Keratinocyte (primary cell): Measurements from ENCODE around the gene CEACAM6. TPM values are rescaled to one million over a fixed set of nuclear protein-coding genes. Genes with fewer than 3 reads are reported as not detected.

Experiments
- DNase-seq: peaks from one replicate; pipeline ENCODE4 v3.0.0-alpha.2; 2011; ENCODE audit warnings: low read depth, missing footprints, low spot score
- FAIRE-seq: peaks from 2 replicates; lab custom pipeline; 2011; peaks lifted over from hg19 to GRCh38; lab: Jason Lieb, UNC
- H2AFZ ChIP-seq: 2 replicates; pipeline ENCODE4 v1.6.0; 2012; ENCODE audit warnings: low read length, control low read depth, inconsistent platforms; ENCODE audit not compliant: control insufficient read depth
- H3K27ac ChIP-seq: 2 replicates; pipeline ENCODE4 v1.5.1; 2011; ENCODE audit warnings: low read length; ENCODE audit not compliant: control insufficient read depth, insufficient read depth
- H3K27me3 ChIP-seq: 3 replicates; pipeline ENCODE4 v1.6.0; 2011; ENCODE audit warnings: low read length; ENCODE audit not compliant: control insufficient read depth, insufficient read depth; ENCODE audit errors: extremely low read depth
- H3K36me3 ChIP-seq, 2 experiments: 2 replicates in 1 of 2; 3 replicates in 1 of 2; pipeline ENCODE4 v1.5.1; 2011; ENCODE audit warnings: low read length in 2 of 2, mild to moderate bottlenecking in 1 of 2; ENCODE audit not compliant: control insufficient read depth in 2 of 2, insufficient read depth in 2 of 2; ENCODE audit errors: extremely low read depth in 1 of 2
- H3K4me1 ChIP-seq: 3 replicates; pipeline ENCODE4 v1.5.1; 2011; ENCODE audit warnings: low read length; ENCODE audit not compliant: control insufficient read depth, insufficient read depth; ENCODE audit errors: extremely low read depth
- H3K4me2 ChIP-seq: 3 replicates; pipeline ENCODE4 v1.6.0; 2011; ENCODE audit warnings: low read depth, low read length; ENCODE audit not compliant: control insufficient read depth, insufficient read depth; ENCODE audit errors: extremely low read depth
- H3K4me3 ChIP-seq, 3 experiments: fragments of 200-600 bp in 1 of 3; sonication (generic) in 1 of 3; 2 replicates in 2 of 3; 3 replicates in 1 of 3; pipeline ENCODE4 v1.5.1; 2011 to 2016; ENCODE audit warnings: low read length in 3 of 3, mild to moderate bottlenecking in 3 of 3, control low read depth in 2 of 3, inconsistent platforms in 1 of 3, low read depth in 1 of 3, mixed read lengths in 1 of 3, mixed run types in 1 of 3, moderate library complexity in 1 of 3; ENCODE audit not compliant: control insufficient read depth in 2 of 3, insufficient read depth in 2 of 3; ENCODE audit errors: extremely low read depth in 1 of 3
- H3K79me2 ChIP-seq: 2 replicates; pipeline ENCODE4 v1.6.0; 2012; ENCODE audit warnings: low read length; ENCODE audit not compliant: control insufficient read depth, insufficient read depth
- H3K9ac ChIP-seq: 3 replicates; pipeline ENCODE4 v1.6.0; 2011; ENCODE audit warnings: low read length; ENCODE audit not compliant: control insufficient read depth, insufficient read depth; ENCODE audit errors: extremely low read depth
- H3K9me1 ChIP-seq: 3 replicates; pipeline ENCODE4 v1.6.0; 2011; ENCODE audit warnings: low read length; ENCODE audit not compliant: control insufficient read depth, insufficient read depth; ENCODE audit errors: extremely low read depth
- H3K9me3 ChIP-seq: 2 replicates; pipeline ENCODE4 v1.5.1; 2012; ENCODE audit warnings: low read depth, low read length; ENCODE audit not compliant: control insufficient read depth
- H4K20me1 ChIP-seq: 3 replicates; pipeline ENCODE4 v1.6.0; 2011; ENCODE audit warnings: low read length; ENCODE audit not compliant: control insufficient read depth, insufficient read depth; ENCODE audit errors: extremely low read depth
- CTCF ChIP-seq, 3 experiments: IDR thresholded peaks in 1 of 3; conservative IDR thresholded peaks in 1 of 3; optimal IDR thresholded peaks in 1 of 3; 2 replicates in 2 of 3; 3 replicates in 1 of 3; pipeline versions ENCODE3 to v1.5.1; 2011; ENCODE audit warnings: low read length in 3 of 3, mild to moderate bottlenecking in 3 of 3, moderate library complexity in 2 of 3, control low read depth in 1 of 3, inconsistent platforms in 1 of 3; ENCODE audit not compliant: insufficient read depth in 2 of 3; ENCODE audit errors: extremely low read depth in 1 of 3
- EZH2 ChIP-seq: IDR thresholded peaks from one replicate; pipeline ENCODE4 v1.6.1; 2012; ENCODE audit warnings: inconsistent platforms, mild to moderate bottlenecking, low read length, moderate library complexity
- dilution Hi-C: fragments of 300-500 bp; cut with MboI; formaldehyde crosslinking; loops from one replicate; pipeline ENCODE4 v1.7.0; 2020; ENCODE audit warnings: low sequenced_read_pairs; ENCODE audit not compliant: extremely low pct_ligation_motif_present
- polyA plus RNA-seq, 5 experiments: library from polyadenylated mRNA; depleted of rRNA in 3 of 5; stranded (reverse) in 3 of 5; stranded (forward) in 1 of 5; unstranded in 1 of 5; fragments of >200 nt; gene quantifications; 1 replicate in 1 of 5; 2 replicates in 3 of 5; 3 replicates in 1 of 5; pipeline versions ENCODE4 v1.2.1 to v1.2.3, GENCODE V29; 2011 to 2012; ENCODE audit warnings: missing spikeins in 2 of 5, low read depth in 1 of 5, low replicate concordance in 1 of 5

The CEACAM6 gene
- polyA plus RNA-seq, 1 donor (not counting 4 experiments of a cell fraction or from before 2014, with no cell fraction given), result 1.00 TPM

- Histone ChIP-seq H3K4me1 (no peaks in the 10 kb centered on the region), H4K20me1 (no peaks in the 10 kb centered on the region), H2AFZ (no peak overlapping the region), H3K9ac (no peak overlapping the region), H3K27me3 (peaks cover 4% of the 10 kb centered on the region), H3K36me3 (no peaks in the 10 kb centered on the region), H3K4me2 (no peak overlapping the region), H3K9me3 (no peaks in the 10 kb centered on the region), H3K4me3 (no peak overlapping the region), H3K79me2 (no peaks in the 10 kb centered on the region), H3K27ac (no peak overlapping the region), H3K9me1 (no peaks in the 10 kb centered on the region)
- dilution Hi-C loops, result no loop called here
- DNase-seq (no peak), FAIRE-seq (no peak)
- TF ChIP-seq EZH2 (no peak), CTCF (optimal IDR thresholded peaks at IDR 0.05 in 1 of 3, IDR thresholded peaks at IDR 0.05 in 1 of 3, conservative IDR thresholded peaks at IDR 0.05 in 1 of 3; ENCODE audit: extremely low read depth in 1 of 3, insufficient read depth in 2 of 3, low read length in 3 of 3) (no peak)
These were observed 35.2 kb upstream of the CEACAM6 start for GRCh38 chr19:41720103-41720502.

GRCh38 chr19:41726493-41726892 lies 28.8 kb upstream of the CEACAM6 start:
- H3K79me2 ChIP-seq, result no peaks in the 10 kb centered on the region
- H3K27ac ChIP-seq, result no peak overlapping the region

More at GRCh38 chr19:41726493-41726892, 28.8 kb upstream of the CEACAM6 start:
- no peak overlapping the region for H3K4me2 ChIP-seq
- dilution Hi-C loops, result no loop called here
- peaks cover 7% of the 10 kb centered on the region for H3K27me3 ChIP-seq
- no peak overlapping the region for H2AFZ ChIP-seq
- no peaks in the 10 kb centered on the region for H4K20me1 ChIP-seq
- H3K4me3 ChIP-seq, result no peak overlapping the region
- TF ChIP-seq EZH2, result no peak
- no peak for TF ChIP-seq CTCF (optimal IDR thresholded peaks at IDR 0.05 in 1 of 3, IDR thresholded peaks at IDR 0.05 in 1 of 3, conservative IDR thresholded peaks at IDR 0.05 in 1 of 3; ENCODE audit: extremely low read depth in 1 of 3, insufficient read depth in 2 of 3, low read length in 3 of 3)
- FAIRE-seq, result no peak
- no peaks in the 10 kb centered on the region for H3K9me1 ChIP-seq
- H3K4me1 ChIP-seq, result no peaks in the 10 kb centered on the region
- H3K36me3 ChIP-seq, result no peaks in the 10 kb centered on the region
- no peaks in the 10 kb centered on the region for H3K9me3 ChIP-seq
- no peak overlapping the region for H3K9ac ChIP-seq
- DNase-seq, result no peak
